Epithelial cell of esophagus (primary cell): Measurements from ENCODE around the gene RASSF8.

Experiments used
- DNase-seq: peaks from one replicate; pipeline ENCODE4 v3.0.0; 2010; ENCODE audit warnings: low read depth
- H3K4me3 ChIP-seq: 2 replicates; pipeline ENCODE4 v1.5.1; 2011; ENCODE audit warnings: mild to moderate bottlenecking, low read length, control low read depth
- TF ChIP-seq, protein P1 (sequence below): IDR thresholded peaks from 2 replicates; pipeline ENCODE4 v1.5.1; 2011; ENCODE audit warnings: low read depth, mild to moderate bottlenecking, low read length, control low read depth, inconsistent platforms; ENCODE audit not compliant: insufficient read depth; ENCODE audit errors: missing control alignments

The RASSF8 gene

GRCh38 chr12:25980035-25980434, 21.6 kb downstream of the RASSF8 start:
- TF ChIP-seq, protein P1, sequence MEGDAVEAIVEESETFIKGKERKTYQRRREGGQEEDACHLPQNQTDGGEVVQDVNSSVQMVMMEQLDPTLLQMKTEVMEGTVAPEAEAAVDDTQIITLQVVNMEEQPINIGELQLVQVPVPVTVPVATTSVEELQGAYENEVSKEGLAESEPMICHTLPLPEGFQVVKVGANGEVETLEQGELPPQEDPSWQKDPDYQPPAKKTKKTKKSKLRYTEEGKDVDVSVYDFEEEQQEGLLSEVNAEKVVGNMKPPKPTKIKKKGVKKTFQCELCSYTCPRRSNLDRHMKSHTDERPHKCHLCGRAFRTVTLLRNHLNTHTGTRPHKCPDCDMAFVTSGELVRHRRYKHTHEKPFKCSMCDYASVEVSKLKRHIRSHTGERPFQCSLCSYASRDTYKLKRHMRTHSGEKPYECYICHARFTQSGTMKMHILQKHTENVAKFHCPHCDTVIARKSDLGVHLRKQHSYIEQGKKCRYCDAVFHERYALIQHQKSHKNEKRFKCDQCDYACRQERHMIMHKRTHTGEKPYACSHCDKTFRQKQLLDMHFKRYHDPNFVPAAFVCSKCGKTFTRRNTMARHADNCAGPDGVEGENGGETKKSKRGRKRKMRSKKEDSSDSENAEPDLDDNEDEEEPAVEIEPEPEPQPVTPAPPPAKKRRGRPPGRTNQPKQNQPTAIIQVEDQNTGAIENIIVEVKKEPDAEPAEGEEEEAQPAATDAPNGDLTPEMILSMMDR, result no peak
- DNase-seq, result no peak

GRCh38 chr12:25981597-25981996, 23.1 kb downstream of the RASSF8 start:
- H3K4me3 ChIP-seq, result no peak overlapping the region
- DNase-seq, result no peak
- TF ChIP-seq, protein P1, result no peak

More at GRCh38 chr12:25980035-25980434, 21.6 kb downstream of the RASSF8 start:
- H3K4me3 ChIP-seq, result no peak overlapping the region

GRCh38 chr12:25982416-25982815, 23.9 kb downstream of the RASSF8 start:
- DNase-seq, result no peak
- TF ChIP-seq, protein P1, result no peak
- H3K4me3 ChIP-seq, result no peak overlapping the region

GRCh38 chr12:25983625-25984024, 25.1 kb downstream of the RASSF8 start:
- no peak for DNase-seq
- TF ChIP-seq, protein P1, result no peak

GRCh38 chr12:25984759-25985158, 26.3 kb downstream of the RASSF8 start:
- no peak for DNase-seq
- TF ChIP-seq, protein P1, result no peak
- H3K4me3 ChIP-seq, result no peak overlapping the region

More at GRCh38 chr12:25983625-25984024, 25.1 kb downstream of the RASSF8 start:
- H3K4me3 ChIP-seq, result no peak overlapping the region

- TF ChIP-seq, protein P1, result no peak
- H3K4me3 ChIP-seq, result no peak overlapping the region
- no peak for DNase-seq
These were observed 27.1 kb downstream of the RASSF8 start for GRCh38 chr12:25985316-25986175.
